ENCODE measurements around the gene HMOX1.

- no peak for TF ChIP-seq CTCF (IDR thresholded peaks at IDR 0.05)
- no peak for TF ChIP-seq POLR2A (IDR thresholded peaks at IDR 0.05)
These were observed 45.4 kb upstream of the HMOX1 start for GRCh38 chr22:35335468-35335867.

Data from uterus (tissue), 2 donors.